ENCODE measurements around the gene EDARADD. TPM values are rescaled to one million over a fixed set of nuclear protein-coding genes. Genes with fewer than 3 reads are reported as not detected.

Gene EDARADD
- total and polyA plus RNA-seq, 2 of the 8 experiments (the other 6 are each of a cell fraction or from before 2014, with no cell fraction given), result 3.4 to 6.1 TPM

DNA sequence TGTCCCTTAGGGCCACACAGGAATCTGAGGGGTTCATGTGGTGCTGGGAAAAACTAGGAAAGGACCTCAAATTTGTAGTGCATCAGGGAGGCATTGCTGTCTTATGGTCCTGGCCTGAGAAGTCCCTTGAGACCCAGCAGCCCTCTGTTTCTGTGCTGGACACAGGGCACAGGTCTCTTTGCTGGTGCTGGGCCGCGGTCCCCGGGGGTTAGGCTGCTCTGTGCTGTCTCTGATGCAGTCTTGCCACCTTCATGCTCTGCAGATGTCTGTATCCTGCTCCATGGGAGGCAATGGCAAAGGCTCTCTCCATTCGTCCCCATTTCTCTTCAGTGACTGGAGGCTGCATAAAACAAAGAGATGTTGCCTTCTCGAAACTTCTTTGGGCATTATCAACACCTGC is 13.0 kb downstream of the EDARADD start (continued):
- TF ChIP-seq, protein P1, sequence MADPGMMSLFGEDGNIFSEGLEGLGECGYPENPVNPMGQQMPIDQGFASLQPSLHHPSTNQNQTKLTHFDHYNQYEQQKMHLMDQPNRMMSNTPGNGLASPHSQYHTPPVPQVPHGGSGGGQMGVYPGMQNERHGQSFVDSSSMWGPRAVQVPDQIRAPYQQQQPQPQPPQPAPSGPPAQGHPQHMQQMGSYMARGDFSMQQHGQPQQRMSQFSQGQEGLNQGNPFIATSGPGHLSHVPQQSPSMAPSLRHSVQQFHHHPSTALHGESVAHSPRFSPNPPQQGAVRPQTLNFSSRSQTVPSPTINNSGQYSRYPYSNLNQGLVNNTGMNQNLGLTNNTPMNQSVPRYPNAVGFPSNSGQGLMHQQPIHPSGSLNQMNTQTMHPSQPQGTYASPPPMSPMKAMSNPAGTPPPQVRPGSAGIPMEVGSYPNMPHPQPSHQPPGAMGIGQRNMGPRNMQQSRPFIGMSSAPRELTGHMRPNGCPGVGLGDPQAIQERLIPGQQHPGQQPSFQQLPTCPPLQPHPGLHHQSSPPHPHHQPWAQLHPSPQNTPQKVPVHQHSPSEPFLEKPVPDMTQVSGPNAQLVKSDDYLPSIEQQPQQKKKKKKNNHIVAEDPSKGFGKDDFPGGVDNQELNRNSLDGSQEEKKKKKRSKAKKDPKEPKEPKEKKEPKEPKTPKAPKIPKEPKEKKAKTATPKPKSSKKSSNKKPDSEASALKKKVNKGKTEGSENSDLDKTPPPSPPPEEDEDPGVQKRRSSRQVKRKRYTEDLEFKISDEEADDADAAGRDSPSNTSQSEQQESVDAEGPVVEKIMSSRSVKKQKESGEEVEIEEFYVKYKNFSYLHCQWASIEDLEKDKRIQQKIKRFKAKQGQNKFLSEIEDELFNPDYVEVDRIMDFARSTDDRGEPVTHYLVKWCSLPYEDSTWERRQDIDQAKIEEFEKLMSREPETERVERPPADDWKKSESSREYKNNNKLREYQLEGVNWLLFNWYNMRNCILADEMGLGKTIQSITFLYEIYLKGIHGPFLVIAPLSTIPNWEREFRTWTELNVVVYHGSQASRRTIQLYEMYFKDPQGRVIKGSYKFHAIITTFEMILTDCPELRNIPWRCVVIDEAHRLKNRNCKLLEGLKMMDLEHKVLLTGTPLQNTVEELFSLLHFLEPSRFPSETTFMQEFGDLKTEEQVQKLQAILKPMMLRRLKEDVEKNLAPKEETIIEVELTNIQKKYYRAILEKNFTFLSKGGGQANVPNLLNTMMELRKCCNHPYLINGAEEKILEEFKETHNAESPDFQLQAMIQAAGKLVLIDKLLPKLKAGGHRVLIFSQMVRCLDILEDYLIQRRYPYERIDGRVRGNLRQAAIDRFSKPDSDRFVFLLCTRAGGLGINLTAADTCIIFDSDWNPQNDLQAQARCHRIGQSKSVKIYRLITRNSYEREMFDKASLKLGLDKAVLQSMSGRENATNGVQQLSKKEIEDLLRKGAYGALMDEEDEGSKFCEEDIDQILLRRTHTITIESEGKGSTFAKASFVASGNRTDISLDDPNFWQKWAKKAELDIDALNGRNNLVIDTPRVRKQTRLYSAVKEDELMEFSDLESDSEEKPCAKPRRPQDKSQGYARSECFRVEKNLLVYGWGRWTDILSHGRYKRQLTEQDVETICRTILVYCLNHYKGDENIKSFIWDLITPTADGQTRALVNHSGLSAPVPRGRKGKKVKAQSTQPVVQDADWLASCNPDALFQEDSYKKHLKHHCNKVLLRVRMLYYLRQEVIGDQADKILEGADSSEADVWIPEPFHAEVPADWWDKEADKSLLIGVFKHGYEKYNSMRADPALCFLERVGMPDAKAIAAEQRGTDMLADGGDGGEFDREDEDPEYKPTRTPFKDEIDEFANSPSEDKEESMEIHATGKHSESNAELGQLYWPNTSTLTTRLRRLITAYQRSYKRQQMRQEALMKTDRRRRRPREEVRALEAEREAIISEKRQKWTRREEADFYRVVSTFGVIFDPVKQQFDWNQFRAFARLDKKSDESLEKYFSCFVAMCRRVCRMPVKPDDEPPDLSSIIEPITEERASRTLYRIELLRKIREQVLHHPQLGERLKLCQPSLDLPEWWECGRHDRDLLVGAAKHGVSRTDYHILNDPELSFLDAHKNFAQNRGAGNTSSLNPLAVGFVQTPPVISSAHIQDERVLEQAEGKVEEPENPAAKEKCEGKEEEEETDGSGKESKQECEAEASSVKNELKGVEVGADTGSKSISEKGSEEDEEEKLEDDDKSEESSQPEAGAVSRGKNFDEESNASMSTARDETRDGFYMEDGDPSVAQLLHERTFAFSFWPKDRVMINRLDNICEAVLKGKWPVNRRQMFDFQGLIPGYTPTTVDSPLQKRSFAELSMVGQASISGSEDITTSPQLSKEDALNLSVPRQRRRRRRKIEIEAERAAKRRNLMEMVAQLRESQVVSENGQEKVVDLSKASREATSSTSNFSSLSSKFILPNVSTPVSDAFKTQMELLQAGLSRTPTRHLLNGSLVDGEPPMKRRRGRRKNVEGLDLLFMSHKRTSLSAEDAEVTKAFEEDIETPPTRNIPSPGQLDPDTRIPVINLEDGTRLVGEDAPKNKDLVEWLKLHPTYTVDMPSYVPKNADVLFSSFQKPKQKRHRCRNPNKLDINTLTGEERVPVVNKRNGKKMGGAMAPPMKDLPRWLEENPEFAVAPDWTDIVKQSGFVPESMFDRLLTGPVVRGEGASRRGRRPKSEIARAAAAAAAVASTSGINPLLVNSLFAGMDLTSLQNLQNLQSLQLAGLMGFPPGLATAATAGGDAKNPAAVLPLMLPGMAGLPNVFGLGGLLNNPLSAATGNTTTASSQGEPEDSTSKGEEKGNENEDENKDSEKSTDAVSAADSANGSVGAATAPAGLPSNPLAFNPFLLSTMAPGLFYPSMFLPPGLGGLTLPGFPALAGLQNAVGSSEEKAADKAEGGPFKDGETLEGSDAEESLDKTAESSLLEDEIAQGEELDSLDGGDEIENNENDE (IDR thresholded peaks at IDR 0.05; ENCODE audit: insufficient replicate concordance, low read length), result no peak
- TF ChIP-seq NANOG (IDR thresholded peaks at IDR 0.05; ENCODE audit: insufficient read depth, low read depth, low read length, poor library complexity, severe bottlenecking) (no peak), KDM1A (IDR thresholded peaks at IDR 0.05; ENCODE audit: borderline replicate concordance, low read length) (no peak), RBBP5 (IDR thresholded peaks at IDR 0.05; ENCODE audit: borderline replicate concordance, low read depth, low read length) (no peak), BACH1 (IDR thresholded peaks at IDR 0.05; ENCODE audit: low read length) (no peak)
